Measurements from ENCODE around the gene LSM14B.

DNA sequence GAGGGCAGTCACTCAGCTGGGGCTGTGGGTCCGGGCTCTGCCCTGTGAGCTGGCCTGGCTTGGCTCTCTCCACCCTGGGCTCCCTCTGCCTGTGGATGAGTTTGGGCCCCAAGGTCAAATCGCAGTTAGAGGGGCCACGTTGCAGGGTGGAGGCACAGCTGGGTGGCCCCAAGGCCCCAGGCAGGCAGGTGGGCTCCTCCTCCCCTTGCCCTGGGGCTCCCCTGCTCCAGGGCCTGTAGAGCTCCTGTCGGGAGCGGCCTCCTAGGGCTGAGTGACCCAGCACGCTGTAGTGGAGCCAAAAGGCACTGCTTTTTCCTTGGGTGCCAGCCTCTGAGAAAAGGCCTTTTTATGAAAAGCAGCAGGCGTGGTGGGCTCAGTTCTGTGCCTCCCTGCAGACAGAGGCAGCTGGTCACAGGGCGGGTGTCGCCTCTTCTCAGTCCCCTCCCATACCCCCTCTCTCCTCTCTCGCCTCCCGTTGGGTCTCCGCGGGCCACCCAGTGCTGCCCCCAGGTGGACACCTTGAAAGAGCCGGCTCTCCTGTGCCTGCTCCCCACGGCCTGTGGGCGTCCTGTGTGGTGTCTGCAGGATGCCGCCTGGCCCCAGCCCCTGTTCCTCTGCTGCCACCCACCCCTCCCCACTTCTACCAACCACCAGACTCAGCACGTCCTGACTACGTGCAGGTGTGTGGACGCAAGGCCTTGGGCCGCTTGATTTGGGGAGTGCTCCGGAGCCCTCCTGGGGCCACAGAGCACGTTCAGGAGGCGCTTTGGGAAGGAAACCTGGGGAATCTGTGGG lies 34.5 kb downstream of the LSM14B start:
- TF ChIP-seq POLR2A (IDR thresholded peaks at IDR 0.05): no peak
- TF ChIP-seq, protein P1, sequence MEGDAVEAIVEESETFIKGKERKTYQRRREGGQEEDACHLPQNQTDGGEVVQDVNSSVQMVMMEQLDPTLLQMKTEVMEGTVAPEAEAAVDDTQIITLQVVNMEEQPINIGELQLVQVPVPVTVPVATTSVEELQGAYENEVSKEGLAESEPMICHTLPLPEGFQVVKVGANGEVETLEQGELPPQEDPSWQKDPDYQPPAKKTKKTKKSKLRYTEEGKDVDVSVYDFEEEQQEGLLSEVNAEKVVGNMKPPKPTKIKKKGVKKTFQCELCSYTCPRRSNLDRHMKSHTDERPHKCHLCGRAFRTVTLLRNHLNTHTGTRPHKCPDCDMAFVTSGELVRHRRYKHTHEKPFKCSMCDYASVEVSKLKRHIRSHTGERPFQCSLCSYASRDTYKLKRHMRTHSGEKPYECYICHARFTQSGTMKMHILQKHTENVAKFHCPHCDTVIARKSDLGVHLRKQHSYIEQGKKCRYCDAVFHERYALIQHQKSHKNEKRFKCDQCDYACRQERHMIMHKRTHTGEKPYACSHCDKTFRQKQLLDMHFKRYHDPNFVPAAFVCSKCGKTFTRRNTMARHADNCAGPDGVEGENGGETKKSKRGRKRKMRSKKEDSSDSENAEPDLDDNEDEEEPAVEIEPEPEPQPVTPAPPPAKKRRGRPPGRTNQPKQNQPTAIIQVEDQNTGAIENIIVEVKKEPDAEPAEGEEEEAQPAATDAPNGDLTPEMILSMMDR (IDR thresholded peaks at IDR 0.05): no peak

Measured in vagina (tissue), 2 donors.